ENCODE results near the gene RAB34.
A peak's percentile ranks its signal among the peaks of the same experiment; 100 is the strongest.

RAB34 gene

DNA sequence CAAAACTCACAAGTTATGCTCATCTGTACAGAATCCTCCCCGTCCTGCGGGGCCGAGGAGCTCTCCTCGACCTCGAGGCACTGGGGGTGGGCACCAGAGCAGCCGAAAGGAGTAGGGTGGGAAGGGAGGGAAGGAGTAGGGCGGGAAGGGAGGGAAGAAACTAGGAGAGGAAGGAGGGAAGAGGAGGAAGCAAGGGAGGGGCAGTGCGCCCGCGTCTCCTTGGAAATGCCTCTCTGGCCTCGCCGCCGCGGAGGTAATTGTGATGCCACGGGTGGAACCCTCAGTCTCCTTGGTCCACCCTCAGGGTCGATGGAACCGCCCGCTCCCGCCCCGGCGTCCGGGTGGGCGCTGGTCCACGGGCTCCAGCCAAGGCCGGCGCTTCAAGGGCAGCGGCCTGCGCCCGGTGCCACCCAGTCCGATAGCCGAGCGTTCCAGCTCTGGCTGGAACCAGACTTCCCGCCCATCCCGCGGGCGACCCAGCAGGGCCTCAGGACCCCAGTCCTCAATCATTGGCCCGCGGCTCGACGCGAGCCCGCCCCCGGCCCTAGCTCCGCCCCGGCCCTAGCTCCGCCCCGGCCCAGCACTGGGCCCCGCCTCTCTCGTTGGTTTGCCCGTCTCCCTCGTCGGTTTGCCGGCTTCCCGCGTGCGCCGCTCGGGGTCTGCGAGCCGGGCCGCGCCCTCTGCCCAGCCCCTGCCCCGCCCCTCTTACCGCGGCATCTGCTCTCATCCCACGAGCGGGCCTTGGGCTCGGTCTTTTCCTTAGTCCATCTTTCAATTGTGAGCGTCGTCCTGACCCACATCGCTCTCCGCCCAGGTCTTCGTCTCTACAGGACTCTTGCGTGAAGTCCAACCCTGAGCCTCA is 6.6 kb downstream of the RAB34 start:
- peak; percentile 100 for DNase-seq

DNA sequence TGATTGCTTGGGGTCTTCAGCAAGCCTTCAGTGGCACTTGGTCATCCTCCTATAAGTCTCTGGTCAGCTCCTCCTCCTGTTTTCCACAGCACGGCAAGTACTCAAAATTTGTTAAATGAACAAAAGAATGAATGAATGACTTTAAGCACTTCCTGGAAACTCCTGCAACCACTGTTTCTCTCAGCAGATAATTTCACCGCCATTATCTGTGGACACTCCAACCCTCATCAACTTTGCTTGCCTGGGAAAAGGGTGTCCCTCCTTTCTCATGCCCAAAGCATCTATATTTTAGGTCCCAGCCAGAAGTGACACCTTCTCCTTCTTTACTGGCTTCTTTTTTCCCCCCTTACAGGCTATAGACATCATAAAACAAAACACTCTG is 10.3 kb downstream of the RAB34 start:
- peak; percentile 11 for DNase-seq

GRCh38 chr17:28706471-28707338 is 11.0 kb downstream of the RAB34 start:
- DNase-seq = peak; percentile 41

DNA sequence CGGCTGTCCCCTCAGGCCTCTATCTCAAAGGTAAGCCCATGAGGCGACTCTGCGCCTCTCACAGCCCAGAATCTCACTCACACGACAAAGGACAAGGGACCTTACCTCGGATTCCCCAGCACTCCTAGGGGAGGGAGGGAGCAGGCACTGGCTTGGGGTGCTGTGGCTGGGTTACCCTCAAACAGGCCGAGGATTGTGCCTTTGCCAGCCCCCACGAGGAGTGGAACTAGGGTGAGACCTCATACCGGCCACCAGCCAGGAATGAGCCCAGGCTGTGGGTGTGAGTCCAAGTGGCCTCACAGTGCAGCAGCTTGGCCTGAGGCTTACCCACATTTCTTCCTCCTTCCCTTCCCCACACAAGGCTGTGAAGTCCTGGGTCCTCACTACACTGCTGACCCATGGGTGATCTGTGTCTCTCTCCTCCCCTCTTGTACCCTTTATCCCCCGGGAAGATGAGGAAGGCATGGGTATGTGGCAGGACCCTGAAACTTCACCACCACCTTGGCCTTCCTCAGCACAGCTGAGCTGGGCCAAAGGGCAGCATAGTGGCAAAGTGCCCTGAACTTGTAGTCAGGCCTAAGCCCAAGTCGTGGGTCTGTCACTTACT is 11.8 kb downstream of the RAB34 start:
- peak; percentile 37 for DNase-seq

GRCh38 chr17:28705074-28705659 is 12.5 kb downstream of the RAB34 start:
- DNase-seq = no peak

- peak; percentile 27 for DNase-seq
These were observed 13.3 kb downstream of the RAB34 start for GRCh38 chr17:28704219-28704858.

- DNase-seq = peak; percentile 18
These were observed 14.0 kb downstream of the RAB34 start for GRCh38 chr17:28703552-28704218.

DNA sequence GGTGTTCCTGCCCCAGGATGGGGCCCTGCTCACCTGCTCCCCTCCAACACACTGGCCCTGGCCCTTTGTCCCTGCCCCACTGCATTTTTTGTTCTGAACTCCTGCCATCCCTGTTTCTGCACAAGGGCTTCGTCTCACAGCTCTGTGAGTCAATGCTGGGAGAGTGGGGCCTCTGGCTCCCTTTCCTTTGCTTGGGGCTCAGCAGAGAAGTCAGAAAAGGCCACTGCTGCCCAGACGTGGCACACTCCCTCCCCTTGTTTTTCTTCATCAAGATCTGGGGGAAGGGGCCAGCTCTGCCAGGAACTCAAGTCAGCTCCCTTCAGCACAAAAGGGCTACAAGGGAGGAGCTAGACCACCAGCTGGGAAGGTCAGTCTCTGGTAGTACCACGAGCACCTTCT is 14.9 kb downstream of the RAB34 start:
- no peak for DNase-seq

- no peak for DNase-seq
These were observed 15.5 kb downstream of the RAB34 start for GRCh38 chr17:28702026-28702751.

DNA sequence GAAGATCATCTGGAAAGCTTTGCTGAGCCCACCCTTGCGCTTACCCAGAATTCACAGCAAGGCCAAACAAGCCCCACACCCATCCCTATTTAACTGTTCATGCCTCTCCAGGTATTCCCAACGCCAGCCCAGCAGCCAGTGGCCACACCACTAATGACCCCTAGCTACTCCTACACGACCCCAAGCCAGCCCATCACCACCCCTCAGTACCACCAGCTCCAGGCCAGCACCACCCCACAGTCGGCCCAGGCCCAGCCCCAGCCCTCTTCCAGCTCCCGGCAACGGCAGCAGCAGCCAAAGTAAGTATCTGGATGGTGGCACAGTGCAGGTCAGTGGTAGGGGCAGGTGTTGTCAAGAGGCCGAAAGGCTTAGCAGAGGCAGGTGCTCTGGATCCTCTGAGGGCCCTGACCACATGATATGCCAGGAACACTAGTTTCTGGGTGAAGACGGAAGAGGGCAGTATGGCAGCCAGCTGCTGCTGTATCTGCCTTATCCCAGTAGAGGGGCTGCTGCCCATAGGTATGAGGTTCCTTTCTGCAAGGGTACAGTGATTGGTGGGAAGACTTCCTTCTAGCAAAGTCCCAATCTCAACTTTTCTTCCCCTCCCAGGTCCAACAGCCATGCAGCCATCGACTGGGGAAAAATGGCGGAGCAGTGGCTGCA is 16.7 kb downstream of the RAB34 start:
- peak; percentile 18 for DNase-seq

DNA sequence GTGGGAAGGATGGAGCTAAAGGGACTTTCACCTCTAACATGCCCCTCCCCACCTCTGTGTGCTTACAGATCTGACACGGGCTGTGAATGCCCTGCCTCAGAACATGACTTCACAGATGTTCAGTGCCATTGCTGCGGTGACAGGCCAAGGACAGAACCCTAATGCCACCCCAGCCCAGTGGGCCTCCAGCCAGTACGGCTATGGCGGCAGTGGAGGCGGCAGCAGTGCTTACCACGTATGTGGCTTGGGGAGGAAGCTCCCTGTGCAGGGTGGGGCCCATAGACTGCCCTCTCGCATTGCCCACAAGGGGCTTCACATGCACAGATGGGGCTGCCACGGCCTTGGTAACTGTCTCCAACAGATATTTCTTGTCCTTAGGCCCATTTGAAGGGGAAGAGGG is 17.4 kb downstream of the RAB34 start:
- no peak for DNase-seq

DNA sequence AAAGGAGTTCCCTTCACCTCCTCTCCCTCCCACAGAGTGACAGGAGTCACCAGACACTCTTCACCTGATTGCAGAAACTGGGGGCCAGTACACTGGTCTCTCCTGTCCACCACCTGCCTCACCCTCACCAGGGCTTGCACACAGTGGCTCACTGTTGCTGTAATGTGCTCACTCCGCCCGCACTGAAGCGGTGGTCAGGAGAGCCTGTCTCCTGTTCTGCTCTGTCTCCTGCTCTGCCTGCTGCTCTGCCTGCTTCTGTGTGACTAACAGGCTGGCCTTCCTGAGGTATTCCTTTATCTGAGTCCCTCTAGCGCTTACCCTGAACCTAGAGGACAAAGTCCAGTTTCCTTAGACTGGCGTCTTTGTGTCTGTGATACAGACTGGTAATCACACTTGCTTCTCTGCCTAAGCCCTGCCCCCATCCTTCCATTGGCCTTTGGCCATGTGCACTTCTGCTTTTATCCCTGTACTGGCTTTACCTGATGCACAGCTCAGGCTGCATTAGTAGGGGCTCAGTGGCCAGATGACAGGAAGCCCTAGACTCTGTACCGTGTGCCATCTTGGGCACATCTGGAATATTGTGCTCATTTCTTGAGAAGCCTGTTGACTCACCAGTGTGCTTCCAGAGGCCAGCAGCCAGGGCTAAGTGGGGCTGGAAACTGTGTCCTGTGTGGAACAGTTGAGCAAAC is 19.3 kb downstream of the RAB34 start:
- no peak for DNase-seq

GRCh38 chr17:28693869-28694268 is 23.8 kb downstream of the RAB34 start:
- DNase-seq = no peak

- DNase-seq = no peak
These were observed 28.7 kb downstream of the RAB34 start for GRCh38 chr17:28689011-28689410.

- no peak for DNase-seq
These were observed 29.2 kb downstream of the RAB34 start for GRCh38 chr17:28688481-28688880.

- DNase-seq = no peak
These were observed 31.4 kb downstream of the RAB34 start for GRCh38 chr17:28686296-28686695.

DNA sequence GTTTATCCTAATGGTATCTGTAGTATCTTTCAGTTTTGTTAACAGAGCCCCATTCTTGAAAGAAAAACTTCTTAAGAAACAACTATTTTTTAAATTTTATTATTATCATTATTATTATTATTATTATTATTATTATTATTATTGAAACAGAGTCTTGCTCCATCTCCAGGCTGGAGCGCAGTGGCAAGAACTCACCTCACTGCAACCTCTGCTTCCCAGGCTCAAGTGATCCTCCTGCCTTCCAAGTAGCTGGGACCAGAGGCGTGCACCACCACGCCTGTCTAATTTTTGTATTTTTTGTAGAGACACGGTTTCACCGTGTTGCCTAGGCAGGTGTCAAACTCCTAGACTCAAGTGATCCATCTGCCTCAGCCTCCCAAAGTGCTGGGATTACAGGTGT is 32.3 kb downstream of the RAB34 start:
- no peak for DNase-seq

DNA sequence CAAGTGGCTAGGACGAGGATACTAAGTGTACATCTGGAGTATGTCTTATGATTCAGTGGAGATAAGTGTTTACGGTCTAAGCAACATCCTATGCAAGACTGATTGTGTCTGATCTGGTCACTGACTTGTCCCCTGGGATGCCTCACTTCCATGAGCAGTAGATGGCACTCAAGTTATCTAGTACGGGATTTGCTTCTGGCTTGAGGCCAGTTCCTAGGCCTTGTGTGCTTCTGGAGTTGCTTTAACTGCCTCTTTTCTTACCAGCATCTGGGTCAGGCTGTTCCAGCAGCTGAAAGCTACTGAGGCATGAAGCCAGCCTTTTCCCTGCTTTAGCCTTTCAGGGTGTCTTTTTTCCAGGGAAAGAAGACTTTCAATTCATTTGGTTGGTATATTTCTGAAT is 32.7 kb downstream of the RAB34 start:
- DNase-seq = no peak

- no peak for DNase-seq
These were observed 35.0 kb downstream of the RAB34 start for GRCh38 chr17:28682655-28683054.

DNA sequence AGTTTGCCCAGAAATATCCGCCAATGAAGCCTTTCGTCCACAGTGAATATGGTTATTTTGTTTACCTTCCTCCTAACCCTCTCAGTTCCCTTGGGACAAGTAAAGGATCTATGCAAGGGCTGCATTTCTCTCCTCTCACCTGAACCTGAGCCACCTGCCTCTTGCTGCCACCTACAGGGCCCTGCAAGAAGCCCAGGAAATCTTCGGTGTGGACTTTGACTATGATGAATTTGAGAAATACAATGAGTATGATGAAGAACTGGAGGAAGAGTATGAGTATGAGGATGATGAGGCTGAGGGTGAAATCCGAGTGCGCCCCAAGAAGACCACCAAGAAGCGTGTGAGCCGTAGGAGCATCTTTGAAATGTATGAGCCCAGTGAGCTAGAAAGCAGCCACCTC is 41.7 kb downstream of the RAB34 start:
- DNase-seq = no peak
